Smooth muscle cell (in vitro differentiated cells): ENCODE results near the gene ASAH2. TPM values are rescaled to one million over a fixed set of nuclear protein-coding genes. Genes with fewer than 3 reads are reported as not detected.

ENCODE experiments used
- DNase-seq: peaks from one replicate; lab custom pipeline; 2025; ENCODE audit not compliant: unreplicated experiment; lab: John Stamatoyannopoulos, UW
- H2AFZ ChIP-seq: fragments of 200-600 bp; sonication (generic); 2 replicates; pipeline ENCODE4 v1.6.0; 2016; ENCODE audit warnings: antibody characterized with exemption, low read depth, mild to moderate bottlenecking
- H3F3A ChIP-seq: fragments of 200-600 bp; sonication (generic); 2 replicates; pipeline ENCODE4 v1.6.0; 2017; ENCODE audit warnings: antibody characterized with exemption, low read depth
- H3K27ac ChIP-seq: fragments of 200-600 bp; sonication (generic); 2 replicates; pipeline ENCODE4 v1.5.1; 2016; ENCODE audit warnings: low read depth, mild to moderate bottlenecking
- H3K27me3 ChIP-seq: fragments of 200-600 bp; sonication (generic); 2 replicates; pipeline ENCODE4 v1.6.1; 2016; ENCODE audit warnings: low read depth, mild to moderate bottlenecking
- H3K36me3 ChIP-seq: fragments of 200-600 bp; sonication (generic); 2 replicates; pipeline ENCODE4 v1.5.1; 2016; ENCODE audit warnings: low read depth
- H3K4me1 ChIP-seq: fragments of 200-600 bp; sonication (generic); 2 replicates; pipeline ENCODE4 v1.5.1; 2016; ENCODE audit warnings: low read depth
- H3K4me2 ChIP-seq: fragments of 200-600 bp; sonication (generic); 2 replicates; pipeline ENCODE4 v1.6.0; 2016; ENCODE audit warnings: mild to moderate bottlenecking
- H3K4me3 ChIP-seq: fragments of 200-600 bp; sonication (generic); 2 replicates; pipeline ENCODE4 v1.5.1; 2016; ENCODE audit warnings: mild to moderate bottlenecking
- H3K79me2 ChIP-seq: fragments of 200-600 bp; sonication (generic); 2 replicates; pipeline ENCODE4 v1.6.0; 2016; ENCODE audit warnings: low read depth, mild to moderate bottlenecking
- H3K9ac ChIP-seq: fragments of 200-600 bp; sonication (generic); 2 replicates; pipeline ENCODE4 v1.6.0; 2016; ENCODE audit warnings: low read depth
- H3K9me3 ChIP-seq: fragments of 200-600 bp; sonication (generic); replicated peaks from 2 replicates; pipeline ENCODE4 v1.5.1; 2016; ENCODE audit warnings: low read depth
- H4K20me1 ChIP-seq: fragments of 200-600 bp; sonication (generic); 2 replicates; pipeline ENCODE4 v1.6.0; 2016; ENCODE audit warnings: low read depth
- WGBS: methylation state at CpG from one replicate; pipeline ENCODE4 v1.1.7; 2016; ENCODE audit warnings: low lambda C conversion rate; 5-methylcytosine and 5-hydroxymethylcytosine counted together
- polyA plus RNA-seq: library from polyadenylated mRNA; unstranded; fragments of >200 nt; fragmentation: Nextera tagmentation; extraction: Ambion mirVana; gene quantifications from 2 replicates; pipeline ENCODE4 v1.2.1, GENCODE V29; 2016
- total RNA-seq: library from RNA; depleted of rRNA; stranded (reverse); fragments of >200 nt; gene quantifications from 2 replicates; pipeline ENCODE4 v1.2.3, GENCODE V29; 2014
- TF ChIP-seq, protein P1 (sequence below): fragments of 200-600 bp; sonication (generic); IDR thresholded peaks from 2 replicates; pipeline ENCODE4 v1.5.1; 2017; ENCODE audit warnings: borderline replicate concordance, mild to moderate bottlenecking, antibody characterized with exemption; ENCODE audit not compliant: insufficient read depth, poor library complexity, severe bottlenecking

Gene ASAH2
- total and polyA plus RNA-seq, 2 experiments from 2014 or later = 0.93 to 1.3 TPM

DNA sequence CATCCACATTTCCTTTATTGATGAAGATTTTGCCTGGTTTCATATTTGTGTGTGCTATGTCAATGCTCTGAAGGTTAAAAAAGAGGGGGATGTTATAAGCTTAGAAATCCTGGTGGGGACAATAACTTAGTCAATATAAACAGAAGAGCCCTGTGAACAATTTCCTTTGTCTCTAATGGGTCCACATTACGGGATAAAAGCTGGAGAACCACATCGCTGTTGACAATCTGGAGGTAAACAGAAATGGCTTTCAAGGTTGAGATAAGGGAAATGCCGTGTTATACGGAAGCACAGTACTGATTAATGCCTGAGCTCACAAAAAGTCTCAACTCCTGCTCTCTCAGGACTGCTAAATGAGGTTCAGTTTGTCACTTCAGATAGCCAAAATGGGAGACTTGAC lies 16.8 kb downstream of the ASAH2 start:
- no peak overlapping the region for H3K4me3 ChIP-seq
- TF ChIP-seq, protein P1, sequence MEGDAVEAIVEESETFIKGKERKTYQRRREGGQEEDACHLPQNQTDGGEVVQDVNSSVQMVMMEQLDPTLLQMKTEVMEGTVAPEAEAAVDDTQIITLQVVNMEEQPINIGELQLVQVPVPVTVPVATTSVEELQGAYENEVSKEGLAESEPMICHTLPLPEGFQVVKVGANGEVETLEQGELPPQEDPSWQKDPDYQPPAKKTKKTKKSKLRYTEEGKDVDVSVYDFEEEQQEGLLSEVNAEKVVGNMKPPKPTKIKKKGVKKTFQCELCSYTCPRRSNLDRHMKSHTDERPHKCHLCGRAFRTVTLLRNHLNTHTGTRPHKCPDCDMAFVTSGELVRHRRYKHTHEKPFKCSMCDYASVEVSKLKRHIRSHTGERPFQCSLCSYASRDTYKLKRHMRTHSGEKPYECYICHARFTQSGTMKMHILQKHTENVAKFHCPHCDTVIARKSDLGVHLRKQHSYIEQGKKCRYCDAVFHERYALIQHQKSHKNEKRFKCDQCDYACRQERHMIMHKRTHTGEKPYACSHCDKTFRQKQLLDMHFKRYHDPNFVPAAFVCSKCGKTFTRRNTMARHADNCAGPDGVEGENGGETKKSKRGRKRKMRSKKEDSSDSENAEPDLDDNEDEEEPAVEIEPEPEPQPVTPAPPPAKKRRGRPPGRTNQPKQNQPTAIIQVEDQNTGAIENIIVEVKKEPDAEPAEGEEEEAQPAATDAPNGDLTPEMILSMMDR = no peak
- H3K9me3 ChIP-seq = no peaks in the 10 kb centered on the region
- peaks cover 10% of the 10 kb centered on the region for H3K27me3 ChIP-seq
- no peak overlapping the region for H3K27ac ChIP-seq
- no peak overlapping the region for H3K9ac ChIP-seq
- no peaks in the 10 kb centered on the region for H3K79me2 ChIP-seq
- no peaks in the 10 kb centered on the region for H3F3A ChIP-seq
- WGBS = 50% methylated on average over 4 of the region's 4 CpGs
- H3K4me1 ChIP-seq = no peaks in the 10 kb centered on the region
- H2AFZ ChIP-seq = no peak overlapping the region
- DNase-seq = no peak
- no peaks in the 10 kb centered on the region for H3K36me3 ChIP-seq
- H4K20me1 ChIP-seq = no peaks in the 10 kb centered on the region
- H3K4me2 ChIP-seq = no peak overlapping the region

DNA sequence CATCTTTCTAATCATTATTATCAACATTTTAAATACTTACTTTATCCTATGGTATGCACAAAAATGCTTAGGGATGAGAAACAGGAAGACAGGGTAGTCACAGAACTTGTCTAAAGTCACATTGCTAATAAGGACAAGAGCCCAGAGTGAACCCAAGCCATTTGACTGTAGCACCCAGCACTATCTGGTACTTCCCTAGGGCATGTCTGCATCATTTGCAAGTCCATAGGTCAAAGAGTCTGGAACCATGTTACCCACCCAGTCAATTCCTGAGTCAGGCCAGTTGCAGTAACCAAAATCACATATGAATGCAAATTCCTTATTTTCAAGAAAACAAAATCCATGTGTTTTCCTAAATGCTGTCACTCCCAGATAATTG lies 19.1 kb downstream of the ASAH2 start:
- H3K79me2 ChIP-seq = no peaks in the 10 kb centered on the region
- H3F3A ChIP-seq = no peaks in the 10 kb centered on the region
- no peaks in the 10 kb centered on the region for H3K4me1 ChIP-seq
- TF ChIP-seq, protein P1 = no peak
- H3K9ac ChIP-seq = no peak overlapping the region
- H3K27ac ChIP-seq = no peak overlapping the region
- no peaks in the 10 kb centered on the region for H3K9me3 ChIP-seq
- no peak overlapping the region for H2AFZ ChIP-seq
- H3K27me3 ChIP-seq = peaks cover 10% of the 10 kb centered on the region
- no peaks in the 10 kb centered on the region for H4K20me1 ChIP-seq
- no peak for DNase-seq
- no peak overlapping the region for H3K4me2 ChIP-seq
- no peak overlapping the region for H3K4me3 ChIP-seq
- H3K36me3 ChIP-seq = no peaks in the 10 kb centered on the region

DNA sequence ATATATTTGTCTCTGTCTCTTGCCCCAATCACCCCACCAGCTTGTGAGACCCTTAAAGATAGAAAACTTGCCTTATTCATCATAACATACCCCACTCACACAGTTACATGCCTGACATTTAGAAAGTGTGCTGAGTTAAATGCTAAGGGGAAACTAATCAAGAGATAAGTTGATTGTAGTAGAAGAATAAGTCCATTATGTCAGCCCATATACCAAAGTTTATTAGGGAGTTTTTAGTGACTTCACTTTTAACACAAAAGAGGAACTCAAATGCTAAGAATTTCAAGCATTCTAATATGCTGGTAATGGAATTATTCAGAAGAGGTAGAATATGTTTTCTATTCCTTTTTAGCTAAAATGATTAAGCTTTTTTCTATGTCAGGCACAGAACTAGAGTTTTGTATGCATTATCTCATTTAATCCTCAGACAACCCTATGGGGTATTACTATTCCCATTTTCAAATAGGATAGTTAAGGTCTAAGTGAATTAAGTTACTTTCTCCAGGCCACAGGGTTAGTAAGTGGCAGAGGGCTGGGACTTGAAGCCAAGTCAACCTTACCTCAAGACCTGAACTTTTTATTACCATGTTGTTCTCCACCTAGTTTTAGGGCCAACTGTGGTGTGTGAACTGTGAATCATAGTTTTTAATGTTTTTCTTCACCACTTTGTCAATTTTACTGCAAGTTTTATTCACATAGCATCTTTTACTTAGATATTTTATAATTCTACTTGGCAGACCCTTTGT lies 19.6 kb downstream of the ASAH2 start:
- Histone ChIP-seq H3K4me3 (no peak overlapping the region), H2AFZ (no peak overlapping the region), H3F3A (no peaks in the 10 kb centered on the region), H3K27me3 (peaks cover 10% of the 10 kb centered on the region), H4K20me1 (no peaks in the 10 kb centered on the region), H3K79me2 (no peaks in the 10 kb centered on the region), H3K4me1 (no peaks in the 10 kb centered on the region), H3K9ac (no peak overlapping the region), H3K9me3 (no peaks in the 10 kb centered on the region), H3K4me2 (no peak overlapping the region), H3K27ac (no peak overlapping the region), H3K36me3 (no peaks in the 10 kb centered on the region)
- TF ChIP-seq, protein P1 = no peak
- no peak for DNase-seq

DNA sequence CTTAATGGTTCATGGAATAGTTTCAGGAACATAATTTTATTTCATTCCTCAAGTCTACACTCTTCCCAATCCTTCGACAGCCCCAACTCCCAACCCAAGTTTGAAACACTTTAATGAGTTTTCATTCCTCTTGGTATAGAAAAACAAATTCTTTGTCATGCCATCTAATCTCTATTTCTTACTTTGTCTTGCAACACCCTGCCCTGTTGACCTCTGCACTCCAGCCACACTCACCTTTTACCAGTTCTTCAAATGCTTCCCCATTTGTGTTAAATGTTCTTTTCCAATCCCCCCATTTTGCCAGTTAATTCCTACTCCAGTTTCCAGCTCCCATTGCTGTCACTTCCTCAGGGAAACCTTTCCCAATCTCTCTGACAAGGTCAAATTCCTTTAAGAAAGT lies 21.9 kb downstream of the ASAH2 start:
- H3F3A ChIP-seq = no peaks in the 10 kb centered on the region
- no peaks in the 10 kb centered on the region for H3K4me1 ChIP-seq
- WGBS = 81% methylated on average over 1 of the region's 1 CpG
- no peaks in the 10 kb centered on the region for H3K79me2 ChIP-seq
- no peak overlapping the region for H2AFZ ChIP-seq
- H3K27me3 ChIP-seq = no peaks in the 10 kb centered on the region
- no peak overlapping the region for H3K4me2 ChIP-seq
- no peak overlapping the region for H3K9ac ChIP-seq
- TF ChIP-seq, protein P1 = no peak
- DNase-seq = no peak
- H3K27ac ChIP-seq = no peak overlapping the region
- H4K20me1 ChIP-seq = no peaks in the 10 kb centered on the region
- no peaks in the 10 kb centered on the region for H3K9me3 ChIP-seq
- H3K4me3 ChIP-seq = no peak overlapping the region
- no peaks in the 10 kb centered on the region for H3K36me3 ChIP-seq
